HG03039 (cell line): ENCODE measurements around the gene SRSF3.
"Not testable (repeated sequence)": the region's sequence is repeated elsewhere in the genome, so short reads cannot be mapped to it uniquely, and the experiment has no call there.

ENCODE experiments used
- ATAC-seq: cut with Tn5 transposase; IDR thresholded peaks from one replicate; pipeline ENCODE4 v1.9.1; 2021; ENCODE audit warnings: mild to moderate bottlenecking, moderate library complexity; ENCODE audit not compliant: unreplicated experiment

The SRSF3 gene

GRCh38 chr6:36604090-36605060 is 10.2 kb downstream of the SRSF3 start:
- no peak for ATAC-seq

- ATAC-seq = no peak
Measured at GRCh38 chr6:36605143-36605542, 11.0 kb downstream of the SRSF3 start.

- ATAC-seq = no peak
Measured at GRCh38 chr6:36605560-36606391, 11.6 kb downstream of the SRSF3 start.

GRCh38 chr6:36607305-36607682 is 13.1 kb downstream of the SRSF3 start:
- not testable (repeated sequence) for ATAC-seq

DNA sequence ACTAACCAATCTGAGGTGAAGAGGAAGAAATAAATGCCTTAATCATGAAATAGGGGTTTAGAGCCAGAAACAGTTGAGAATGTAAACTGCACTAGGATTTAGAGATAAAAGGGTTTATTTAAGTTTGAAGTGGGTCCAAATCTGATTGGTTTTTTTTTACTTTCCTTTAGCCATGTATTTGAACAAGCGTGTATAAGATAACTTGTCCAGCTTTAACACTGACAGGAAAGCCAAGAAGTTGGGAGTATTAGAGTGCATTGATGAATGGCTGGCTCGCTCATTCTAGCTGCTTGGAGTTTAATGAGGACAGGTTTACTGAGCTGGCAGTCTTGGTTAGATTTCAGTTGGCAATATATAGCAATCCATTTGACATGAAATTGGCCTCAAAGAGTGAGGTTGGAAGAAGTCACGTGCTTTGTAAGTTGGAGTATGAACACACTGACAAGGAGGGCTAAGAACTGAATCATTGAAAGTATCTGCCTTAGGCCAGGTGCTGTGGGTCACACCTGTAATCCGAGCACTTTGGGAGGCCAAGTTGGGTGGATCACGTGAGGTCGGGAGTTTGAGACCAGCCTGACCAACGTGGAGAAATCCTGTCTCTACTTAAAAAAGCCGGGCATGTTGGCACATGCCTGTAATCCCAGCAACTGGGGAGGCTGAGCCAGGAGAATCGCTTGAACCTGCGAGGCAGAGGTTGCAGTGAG is 13.7 kb downstream of the SRSF3 start:
- ATAC-seq = no peak

- ATAC-seq = no peak
Measured at GRCh38 chr6:36608788-36609563, 14.8 kb downstream of the SRSF3 start.

GRCh38 chr6:36609582-36609981 is 15.4 kb downstream of the SRSF3 start:
- no peak for ATAC-seq

DNA sequence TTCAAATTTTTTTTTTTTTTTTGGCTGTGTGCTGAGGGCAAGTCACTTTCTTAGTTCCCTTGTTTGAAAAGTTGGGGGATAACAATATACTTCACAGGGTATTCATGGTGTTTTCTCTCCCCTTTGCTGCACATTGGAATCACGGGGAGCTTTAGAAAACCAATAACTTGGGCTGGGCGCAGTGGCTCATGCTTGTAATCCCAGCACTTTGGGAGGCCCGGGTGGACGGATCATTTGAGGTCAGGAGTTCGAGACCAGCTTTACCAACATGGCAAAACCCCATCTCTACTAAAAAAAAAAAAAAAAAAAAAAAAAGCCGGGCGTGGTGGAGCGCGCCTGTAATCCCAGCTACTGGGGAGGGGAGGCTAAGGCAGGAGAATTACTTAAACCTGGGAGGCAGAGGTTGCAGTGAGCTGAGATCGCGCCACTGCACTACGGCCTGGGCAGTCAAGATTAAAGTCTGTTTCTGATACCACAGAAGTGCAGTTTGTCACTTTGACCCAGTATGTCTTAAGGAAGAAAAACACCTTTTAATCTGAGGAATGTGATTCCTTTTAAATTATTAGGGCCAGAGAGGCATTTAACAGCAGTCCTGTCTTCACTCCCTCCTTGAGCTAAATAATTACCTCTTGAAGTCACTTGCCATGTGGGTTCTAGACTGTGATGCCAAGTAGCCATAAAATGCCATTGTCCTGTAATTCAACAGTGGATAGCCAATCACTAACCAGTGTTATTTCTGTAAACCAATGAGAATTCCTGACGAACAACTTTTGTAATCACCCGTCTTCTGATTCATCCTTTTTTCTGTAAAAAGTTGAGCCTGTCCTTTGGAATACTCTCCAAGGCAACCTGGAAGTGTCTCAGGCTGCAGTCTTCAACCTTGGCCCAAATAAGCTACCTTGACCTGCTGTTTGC is 16.1 kb downstream of the SRSF3 start:
- no peak for ATAC-seq

DNA sequence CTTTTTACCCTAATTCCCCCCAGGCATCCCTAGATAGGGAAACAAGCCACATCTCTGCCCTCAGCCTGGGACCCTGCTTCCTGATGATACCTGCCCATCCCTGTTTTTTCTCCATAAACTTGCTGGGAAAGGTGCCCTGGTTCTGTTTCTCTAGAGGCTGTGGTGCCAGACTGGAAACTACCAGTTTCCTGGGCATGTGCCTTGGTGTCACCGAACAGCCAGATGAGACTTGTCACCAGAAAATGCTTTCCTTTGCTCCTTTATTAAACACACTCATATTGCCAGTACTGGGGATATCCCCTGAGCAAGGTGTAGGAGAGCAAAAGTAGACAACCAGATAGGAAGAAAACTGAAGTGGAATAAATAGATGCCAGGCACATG is 16.8 kb downstream of the SRSF3 start:
- ATAC-seq = no peak

GRCh38 chr6:36611679-36612078 is 17.5 kb downstream of the SRSF3 start:
- ATAC-seq = not testable (repeated sequence)

DNA sequence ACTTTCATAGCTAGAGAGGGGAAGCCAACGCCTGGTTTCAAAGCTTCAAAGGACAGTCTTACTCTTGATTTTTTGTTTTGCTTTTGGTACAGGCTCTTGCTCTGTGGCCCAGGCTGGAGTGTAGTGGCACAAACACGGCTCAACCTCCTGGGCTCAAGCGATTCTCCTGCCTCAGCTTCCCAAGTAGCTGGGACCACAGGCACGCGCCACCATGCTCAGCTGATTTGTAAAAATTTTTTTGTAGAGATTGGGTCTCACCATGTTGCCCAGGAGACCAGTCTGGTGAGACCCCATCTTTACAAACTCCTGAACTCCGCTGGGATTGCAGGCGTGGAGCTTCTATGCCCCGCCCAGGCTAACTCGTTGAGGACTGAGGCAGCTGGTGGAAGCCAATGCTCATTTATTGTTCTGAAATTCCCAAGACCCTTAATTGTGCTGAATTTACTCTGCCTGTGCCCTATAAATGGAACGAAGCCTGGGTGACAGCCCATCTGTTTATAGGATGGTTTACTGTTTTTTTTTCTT is 18.0 kb downstream of the SRSF3 start:
- ATAC-seq = no peak

DNA sequence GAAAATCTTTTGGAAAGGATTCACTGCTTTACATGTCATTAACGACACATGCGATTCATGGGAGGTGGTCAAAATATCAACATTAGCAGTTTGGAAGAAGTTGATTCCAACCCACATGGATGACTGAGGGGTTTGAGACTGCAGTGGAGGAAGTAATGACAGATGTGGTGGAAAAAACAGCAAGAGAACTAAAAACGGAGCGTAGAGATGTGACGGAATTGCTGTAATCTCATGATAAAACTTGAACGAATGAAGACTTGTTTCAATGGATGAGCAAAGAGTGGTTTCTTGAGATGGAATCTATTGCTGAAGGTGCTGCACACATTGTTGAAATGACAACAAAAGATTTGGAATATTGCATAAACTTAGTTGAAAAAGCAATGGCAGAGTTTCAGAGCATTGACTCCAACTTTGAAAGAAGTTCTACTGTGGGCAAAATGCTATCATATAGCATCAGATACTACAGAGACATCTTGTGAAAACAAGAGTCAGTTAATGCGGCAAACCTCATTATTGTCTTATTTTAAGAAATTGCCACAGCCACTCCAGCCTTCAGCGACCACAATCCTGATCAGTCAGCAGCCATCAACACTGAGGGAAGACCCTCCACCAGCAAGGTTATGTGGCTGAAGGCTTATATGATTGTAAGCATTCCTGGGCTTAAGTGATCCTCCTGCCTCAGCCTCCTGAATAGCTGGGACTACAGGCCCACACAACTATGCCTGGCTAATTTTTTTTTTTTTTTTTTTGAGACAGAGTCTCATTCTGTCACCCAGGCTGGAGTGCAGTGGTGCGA is 19.2 kb downstream of the SRSF3 start:
- ATAC-seq = no peak

DNA sequence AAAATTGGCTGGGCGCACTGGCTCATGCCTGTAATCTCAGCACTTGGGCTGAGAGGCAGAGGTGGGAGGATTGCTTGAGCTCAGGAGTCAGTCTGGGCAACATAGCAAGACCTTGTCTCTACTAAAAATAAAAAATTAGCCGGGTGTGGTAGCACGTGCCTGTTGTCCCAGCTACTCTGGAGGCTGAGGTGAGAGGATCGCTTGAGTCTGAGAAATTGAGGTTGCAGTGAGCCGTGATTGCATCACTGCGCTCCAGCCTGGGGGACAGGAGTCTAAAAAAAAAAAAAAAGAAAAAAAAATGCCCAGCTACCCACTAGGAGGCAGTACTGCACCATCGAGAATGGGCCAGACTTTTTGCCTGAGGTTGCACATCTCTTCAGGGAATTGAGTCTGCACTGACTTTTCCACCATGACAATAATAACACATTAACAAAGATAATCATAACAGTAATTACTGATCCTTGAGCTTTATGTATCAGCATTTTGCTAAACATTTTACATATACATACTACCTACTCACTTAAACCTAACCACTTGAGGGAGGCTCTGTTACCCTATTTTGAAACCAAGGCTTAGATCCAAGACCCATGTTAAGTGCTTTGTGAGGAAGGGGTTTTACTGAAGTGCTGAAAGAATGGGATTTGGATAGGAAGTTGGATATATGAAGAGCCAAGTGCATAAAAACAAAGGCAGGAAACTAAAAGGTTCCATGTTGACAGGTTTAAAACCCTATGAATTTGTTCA is 21.0 kb downstream of the SRSF3 start:
- ATAC-seq = no peak

GRCh38 chr6:36616893-36617521 is 22.8 kb downstream of the SRSF3 start:
- ATAC-seq = no peak

GRCh38 chr6:36618366-36619355 is 24.5 kb downstream of the SRSF3 start:
- no peak for ATAC-seq

GRCh38 chr6:36621371-36621855 is 27.3 kb downstream of the SRSF3 start:
- ATAC-seq = no peak
